Cardiac fibroblast (primary cell): ENCODE measurements around the gene CACNA1A.
A peak's percentile ranks its signal among the peaks of the same experiment; 100 is the strongest.

Experiments used
- DNase-seq, 2 donors: peaks; one replicate each; pipeline versions ENCODE4 v3.0.0 to v3.0.0-alpha.2; 2010; ENCODE audit warnings: low read depth in 2 of 2
- H3K4me3 ChIP-seq, 2 donors: replicated peaks in 1 of 2; 1 replicate in 1 of 2; 2 replicates in 1 of 2; pipeline ENCODE4 v1.5.1; 2011; ENCODE audit warnings: low read depth in 2 of 2, low read length in 2 of 2, mild to moderate bottlenecking in 2 of 2, moderate library complexity in 1 of 2
- CTCF ChIP-seq: IDR thresholded peaks from one replicate; pipeline ENCODE4 v1.5.1; 2011; ENCODE audit warnings: low read depth, mild to moderate bottlenecking, low read length, inconsistent platforms

CACNA1A gene

GRCh38 chr19:13521066-13521465 is 14.8 kb upstream of the CACNA1A start:
- no peak for TF ChIP-seq CTCF
- no peak overlapping the region for H3K4me3 ChIP-seq
- no peak for DNase-seq

GRCh38 chr19:13511947-13512346 is 5.7 kb upstream of the CACNA1A start:
- no peak for TF ChIP-seq CTCF
- no peak for DNase-seq
- no peak overlapping the region for H3K4me3 ChIP-seq

GRCh38 chr19:13507053-13507611 is 853 bp upstream of the CACNA1A start:
- peak in 1 of 2 donors; percentile 28 for DNase-seq
- no peak for TF ChIP-seq CTCF
- no peak overlapping the region for H3K4me3 ChIP-seq

DNA sequence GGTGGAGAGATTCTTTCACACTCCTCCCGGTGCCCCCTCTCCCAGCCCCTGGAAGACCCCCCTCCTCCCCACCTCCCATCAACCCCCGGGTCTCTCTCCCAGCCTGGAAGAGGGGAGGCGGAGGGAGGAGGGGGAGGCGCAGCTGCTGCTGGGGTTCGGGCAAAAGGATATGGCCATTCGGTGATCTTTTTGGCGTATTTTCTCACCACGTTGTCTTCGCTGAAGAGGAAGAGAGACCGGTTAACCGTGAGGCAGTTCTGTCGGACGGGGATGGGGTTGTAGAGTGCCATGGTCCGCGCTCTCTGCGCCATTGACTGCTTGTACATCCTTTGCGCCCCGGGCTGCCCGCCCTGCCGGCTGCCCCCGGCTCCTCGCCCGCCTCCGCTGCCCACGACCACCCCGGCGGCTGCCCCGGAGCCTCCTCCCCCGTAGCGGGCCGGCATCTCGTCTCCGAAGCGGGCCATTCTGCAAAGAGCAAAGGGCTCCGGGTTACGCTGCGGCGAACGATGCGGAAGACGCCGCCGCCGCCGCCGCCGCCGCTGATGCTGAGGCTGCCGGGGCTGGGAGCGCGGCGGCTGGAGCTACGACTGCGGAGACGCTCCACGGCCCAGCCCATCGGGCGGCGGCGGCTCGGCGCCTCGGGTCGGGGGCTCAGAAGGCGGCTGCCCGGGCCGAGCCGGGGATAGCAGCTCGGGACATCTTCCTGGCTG is 363 bp downstream of the CACNA1A start:
- peak in 1 of 2 donors; percentile 10 for DNase-seq
- no peak for TF ChIP-seq CTCF
- H3K4me3 ChIP-seq = peak overlapping the region; percentile 5 to 38

DNA sequence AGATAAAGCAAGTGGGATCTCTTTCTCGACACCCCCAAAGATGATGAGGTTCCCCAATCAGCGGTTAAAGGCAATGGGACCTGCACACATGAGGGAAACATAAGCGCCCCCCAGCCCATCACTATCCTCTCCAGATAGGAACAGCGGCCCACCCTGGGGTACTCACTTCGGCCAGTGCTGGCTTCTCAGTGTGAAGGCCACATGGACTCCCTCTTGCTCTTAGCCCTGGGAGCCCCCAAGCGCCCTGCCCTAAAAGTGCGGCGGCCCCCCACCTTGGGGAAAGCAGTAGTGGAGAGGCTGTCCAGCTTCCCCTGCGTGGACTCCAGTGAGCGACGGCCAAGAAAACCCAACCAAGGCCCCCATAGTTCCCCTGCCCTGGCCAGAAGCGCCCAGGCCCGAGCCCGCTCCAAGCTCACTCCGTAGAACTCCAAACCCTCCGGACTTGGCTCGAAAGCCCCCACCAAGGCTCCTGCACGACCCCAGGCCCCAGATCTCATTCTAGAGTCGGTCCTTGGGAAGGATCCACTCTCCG is 1.0 kb downstream of the CACNA1A start:
- H3K4me3 ChIP-seq = no peak overlapping the region
- no peak for DNase-seq
- TF ChIP-seq CTCF = no peak

GRCh38 chr19:13503570-13504235 is 2.6 kb downstream of the CACNA1A start:
- H3K4me3 ChIP-seq = no peak overlapping the region
- TF ChIP-seq CTCF = no peak
- DNase-seq = no peak
